ENCODE results near the gene ABI2.

Gene ABI2

GRCh38 chr2:203310688-203311436 lies 17.3 kb upstream of the ABI2 start:
- no peak for DNase-seq (ENCODE audit: low spot score)
- in situ Hi-C loops (cut with MboI; ENCODE audit: low pct_unique_long_range_greater_than_20kb, low sequenced_read_pairs, unreplicated experiment): no loop called here
- TF ChIP-seq CTCF (IDR thresholded peaks at IDR 0.05; ENCODE audit: extremely low read depth, insufficient read depth, missing control alignments): no peak

GRCh38 chr2:203326356-203326755 lies 1.8 kb upstream of the ABI2 start:
- TF ChIP-seq CTCF (IDR thresholded peaks at IDR 0.05; ENCODE audit: extremely low read depth, insufficient read depth, missing control alignments): no peak
- in situ Hi-C loops (cut with MboI; ENCODE audit: low pct_unique_long_range_greater_than_20kb, low sequenced_read_pairs, unreplicated experiment): no loop called here
- DNase-seq (ENCODE audit: low spot score): peak; percentile 23

- in situ Hi-C loops (cut with MboI; ENCODE audit: low pct_unique_long_range_greater_than_20kb, low sequenced_read_pairs, unreplicated experiment): no loop called here
- TF ChIP-seq CTCF (IDR thresholded peaks at IDR 0.05; ENCODE audit: extremely low read depth, insufficient read depth, missing control alignments): no peak
- DNase-seq (ENCODE audit: low spot score): no peak
Measured at GRCh38 chr2:203327582-203327900, 653 bp upstream of the ABI2 start.

GRCh38 chr2:203328760-203329540 lies 756 bp downstream of the ABI2 start:
- no peak for TF ChIP-seq CTCF (IDR thresholded peaks at IDR 0.05; ENCODE audit: extremely low read depth, insufficient read depth, missing control alignments)
- in situ Hi-C loops (cut with MboI; ENCODE audit: low pct_unique_long_range_greater_than_20kb, low sequenced_read_pairs, unreplicated experiment): no loop called here
- no peak for DNase-seq (ENCODE audit: low spot score)

GRCh38 chr2:203330434-203330833 lies 2.2 kb downstream of the ABI2 start:
- no peak for TF ChIP-seq CTCF (IDR thresholded peaks at IDR 0.05; ENCODE audit: extremely low read depth, insufficient read depth, missing control alignments)
- in situ Hi-C loops (cut with MboI; ENCODE audit: low pct_unique_long_range_greater_than_20kb, low sequenced_read_pairs, unreplicated experiment): no loop called here
- DNase-seq (ENCODE audit: low spot score): no peak

- TF ChIP-seq CTCF (IDR thresholded peaks at IDR 0.05; ENCODE audit: extremely low read depth, insufficient read depth, missing control alignments): no peak
- in situ Hi-C loops (cut with MboI; ENCODE audit: low pct_unique_long_range_greater_than_20kb, low sequenced_read_pairs, unreplicated experiment): no loop called here
- no peak for DNase-seq (ENCODE audit: low spot score)
Measured at GRCh38 chr2:203338322-203338721, 10.1 kb downstream of the ABI2 start.
